ENCODE results near the gene EFR3B.

- no peak for TF ChIP-seq EP300 (IDR thresholded peaks at IDR 0.05; ENCODE audit: borderline replicate concordance in 1 of 2, low read depth in 1 of 2, low read length in 1 of 2)
- TF ChIP-seq EZH2phosphoT487 (IDR thresholded peaks at IDR 0.05; ENCODE audit: borderline replicate concordance, low read depth) = no peak
- no peak for TF ChIP-seq GABPA (IDR thresholded peaks at IDR 0.05; ENCODE audit: low read depth)
- TF ChIP-seq, protein P1, sequence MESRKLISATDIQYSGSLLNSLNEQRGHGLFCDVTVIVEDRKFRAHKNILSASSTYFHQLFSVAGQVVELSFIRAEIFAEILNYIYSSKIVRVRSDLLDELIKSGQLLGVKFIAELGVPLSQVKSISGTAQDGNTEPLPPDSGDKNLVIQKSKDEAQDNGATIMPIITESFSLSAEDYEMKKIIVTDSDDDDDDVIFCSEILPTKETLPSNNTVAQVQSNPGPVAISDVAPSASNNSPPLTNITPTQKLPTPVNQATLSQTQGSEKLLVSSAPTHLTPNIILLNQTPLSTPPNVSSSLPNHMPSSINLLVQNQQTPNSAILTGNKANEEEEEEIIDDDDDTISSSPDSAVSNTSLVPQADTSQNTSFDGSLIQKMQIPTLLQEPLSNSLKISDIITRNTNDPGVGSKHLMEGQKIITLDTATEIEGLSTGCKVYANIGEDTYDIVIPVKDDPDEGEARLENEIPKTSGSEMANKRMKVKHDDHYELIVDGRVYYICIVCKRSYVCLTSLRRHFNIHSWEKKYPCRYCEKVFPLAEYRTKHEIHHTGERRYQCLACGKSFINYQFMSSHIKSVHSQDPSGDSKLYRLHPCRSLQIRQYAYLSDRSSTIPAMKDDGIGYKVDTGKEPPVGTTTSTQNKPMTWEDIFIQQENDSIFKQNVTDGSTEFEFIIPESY (IDR thresholded peaks at IDR 0.05; ENCODE audit: borderline replicate concordance, low read depth) = no peak
- TF ChIP-seq MEF2A (IDR thresholded peaks at IDR 0.05; ENCODE audit: borderline replicate concordance, low read depth) = no peak
- no peak for TF ChIP-seq CTCF (IDR thresholded peaks at IDR 0.05)
- no peak for TF ChIP-seq REST (IDR thresholded peaks at IDR 0.05; ENCODE audit: low read depth, low read length)
- no peak for TF ChIP-seq TAF1 (IDR thresholded peaks at IDR 0.05; ENCODE audit: borderline replicate concordance, low read depth, low read length)
- TF ChIP-seq FOXM1 (IDR thresholded peaks at IDR 0.05; ENCODE audit: low read depth) = no peak
- TF ChIP-seq SMC3 (IDR thresholded peaks at IDR 0.05; ENCODE audit: low read depth, low read length) = no peak
- TF ChIP-seq TEAD4 (IDR thresholded peaks at IDR 0.05; ENCODE audit: borderline replicate concordance, insufficient read depth) = no peak
Observed at GRCh38 chr2:25062511-25062917, 20.6 kb downstream of the EFR3B start.

Measured in SK-N-SH (cell line).